T-helper 17 cell (primary cell): ENCODE data around the gene TFPI. TPM values are rescaled to one million over a fixed set of nuclear protein-coding genes. Genes with fewer than 3 reads are reported as not detected.

Experiments
- ATAC-seq: fragments of 150-1000 bp; cut with Tn5 transposase; 2 replicates; pipeline ENCODE4 v1.10.0; 2021; ENCODE audit warnings: mild to moderate bottlenecking, moderate library complexity
- DNase-seq, 3 donors: peaks; one replicate each; pipeline versions ENCODE4 v3.0.0 to v3.0.0-alpha.2; 2020 to 2021
- H3K9me3 ChIP-seq: one replicate; pipeline ENCODE4 v1.7.0; 2013; ENCODE audit warnings: low read length, mild to moderate bottlenecking; ENCODE audit not compliant: control insufficient read depth, poor library complexity, severe bottlenecking
- H3K27ac Mint-ChIP-seq: one replicate; pipeline ENCODE4 v1.8.0; 2022; ENCODE audit warnings: mild to moderate bottlenecking, moderate library complexity, mixed read lengths
- H3K27me3 Mint-ChIP-seq: one replicate; pipeline ENCODE4 v1.8.0; 2022; ENCODE audit warnings: mixed read lengths
- H3K36me3 Mint-ChIP-seq: one replicate; pipeline ENCODE4 v1.8.0; 2022; ENCODE audit warnings: low read depth, mixed read lengths
- H3K4me1 Mint-ChIP-seq: one replicate; pipeline ENCODE4 v1.8.0; 2022; ENCODE audit warnings: mild to moderate bottlenecking, mixed read lengths
- H3K4me3 Mint-ChIP-seq: one replicate; pipeline ENCODE4 v1.8.0; 2022; ENCODE audit warnings: mild to moderate bottlenecking, moderate library complexity, mixed read lengths
- total RNA-seq, 4 donors: library from RNA in 2 of 4; stranded (reverse) in 2 of 4; gene quantifications; one replicate each; pipeline ENCODE4 v1.2.3 and lab custom pipeline; 2022 to 2026

TFPI gene
- total RNA-seq, 2 donors from 2014 or later = 0.32 to 4.8 TPM

- Mint-ChIP-seq H3K27me3 (no peaks in the 10 kb centered on the region), H3K27ac (no peak overlapping the region), H3K36me3 (no peaks in the 10 kb centered on the region), H3K4me1 (no peaks in the 10 kb centered on the region), H3K4me3 (no peak overlapping the region)
- ATAC-seq (no peak), DNase-seq (no peak)
- H3K9me3 ChIP-seq = no peaks in the 10 kb centered on the region
These were observed 111.9 kb downstream of the TFPI start for GRCh38 chr2:187442378-187442777.

GRCh38 chr2:187440101-187440675 is 114.0 kb downstream of the TFPI start:
- ATAC-seq = no peak
- Mint-ChIP-seq H3K27me3 (no peaks in the 10 kb centered on the region), H3K27ac (no peak overlapping the region), H3K36me3 (no peaks in the 10 kb centered on the region), H3K4me1 (no peaks in the 10 kb centered on the region), H3K4me3 (no peak overlapping the region)
- no peak for DNase-seq
- no peaks in the 10 kb centered on the region for H3K9me3 ChIP-seq

- H3K27me3 Mint-ChIP-seq = no peaks in the 10 kb centered on the region
- no peak for DNase-seq
- no peak overlapping the region for H3K27ac Mint-ChIP-seq
- H3K36me3 Mint-ChIP-seq = no peaks in the 10 kb centered on the region
- no peaks in the 10 kb centered on the region for H3K4me1 Mint-ChIP-seq
- H3K4me3 Mint-ChIP-seq = no peak overlapping the region
- H3K9me3 ChIP-seq = no peaks in the 10 kb centered on the region
- no peak for ATAC-seq
These were observed 115.8 kb downstream of the TFPI start for GRCh38 chr2:187438455-187438854.

- Mint-ChIP-seq H3K27me3 (no peaks in the 10 kb centered on the region), H3K4me1 (no peaks in the 10 kb centered on the region), H3K27ac (no peak overlapping the region), H3K36me3 (no peaks in the 10 kb centered on the region), H3K4me3 (no peak overlapping the region)
- DNase-seq = no peak
- ATAC-seq = no peak
- no peaks in the 10 kb centered on the region for H3K9me3 ChIP-seq
These were observed 118.5 kb downstream of the TFPI start for GRCh38 chr2:187435756-187436155.

- DNase-seq (no peak), ATAC-seq (no peak)
- Mint-ChIP-seq H3K27ac (no peak overlapping the region), H3K27me3 (no peaks in the 10 kb centered on the region), H3K4me3 (no peak overlapping the region), H3K36me3 (no peaks in the 10 kb centered on the region), H3K4me1 (no peaks in the 10 kb centered on the region)
- H3K9me3 ChIP-seq = no peaks in the 10 kb centered on the region
These were observed 119.2 kb downstream of the TFPI start for GRCh38 chr2:187435078-187435477.

GRCh38 chr2:187434342-187434785 is 119.9 kb downstream of the TFPI start:
- H3K27ac Mint-ChIP-seq = no peak overlapping the region
- H3K36me3 Mint-ChIP-seq = no peaks in the 10 kb centered on the region
- no peaks in the 10 kb centered on the region for H3K4me1 Mint-ChIP-seq
- ATAC-seq (no peak), DNase-seq (no peak)
- H3K4me3 Mint-ChIP-seq = no peak overlapping the region
- no peaks in the 10 kb centered on the region for H3K27me3 Mint-ChIP-seq
- no peaks in the 10 kb centered on the region for H3K9me3 ChIP-seq

- Mint-ChIP-seq H3K4me3 (no peak overlapping the region), H3K27ac (no peak overlapping the region), H3K4me1 (no peaks in the 10 kb centered on the region), H3K36me3 (no peaks in the 10 kb centered on the region), H3K27me3 (no peaks in the 10 kb centered on the region)
- DNase-seq (no peak), ATAC-seq (no peak)
- no peaks in the 10 kb centered on the region for H3K9me3 ChIP-seq
These were observed 122.3 kb downstream of the TFPI start for GRCh38 chr2:187431911-187432310.

- no peaks in the 10 kb centered on the region for H3K9me3 ChIP-seq
- Mint-ChIP-seq H3K27me3 (no peaks in the 10 kb centered on the region), H3K27ac (no peak overlapping the region), H3K4me3 (no peak overlapping the region), H3K4me1 (no peaks in the 10 kb centered on the region), H3K36me3 (no peaks in the 10 kb centered on the region)
- no peak for ATAC-seq
- no peak for DNase-seq
These were observed 124.2 kb downstream of the TFPI start for GRCh38 chr2:187429989-187430388.

- no peak for DNase-seq
- no peak overlapping the region for H3K27ac Mint-ChIP-seq
- H3K4me3 Mint-ChIP-seq = no peak overlapping the region
- no peaks in the 10 kb centered on the region for H3K36me3 Mint-ChIP-seq
- no peaks in the 10 kb centered on the region for H3K4me1 Mint-ChIP-seq
- H3K9me3 ChIP-seq = no peaks in the 10 kb centered on the region
- no peaks in the 10 kb centered on the region for H3K27me3 Mint-ChIP-seq
- no peak for ATAC-seq
These were observed 130.1 kb downstream of the TFPI start for GRCh38 chr2:187424146-187424545.

GRCh38 chr2:187422282-187422681 is 132.0 kb downstream of the TFPI start:
- Mint-ChIP-seq H3K4me3 (no peak overlapping the region), H3K4me1 (no peaks in the 10 kb centered on the region), H3K27ac (no peak overlapping the region), H3K36me3 (no peaks in the 10 kb centered on the region), H3K27me3 (no peaks in the 10 kb centered on the region)
- DNase-seq = no peak
- H3K9me3 ChIP-seq = no peaks in the 10 kb centered on the region
- no peak for ATAC-seq

GRCh38 chr2:187421519-187421918 is 132.7 kb downstream of the TFPI start:
- Mint-ChIP-seq H3K4me3 (no peak overlapping the region), H3K27ac (no peak overlapping the region), H3K36me3 (no peaks in the 10 kb centered on the region), H3K27me3 (no peaks in the 10 kb centered on the region), H3K4me1 (no peaks in the 10 kb centered on the region)
- H3K9me3 ChIP-seq = no peaks in the 10 kb centered on the region
- DNase-seq (no peak), ATAC-seq (no peak)

GRCh38 chr2:187419808-187420207 is 134.4 kb downstream of the TFPI start:
- no peaks in the 10 kb centered on the region for H3K4me1 Mint-ChIP-seq
- no peak for DNase-seq
- no peak overlapping the region for H3K4me3 Mint-ChIP-seq
- H3K9me3 ChIP-seq = no peaks in the 10 kb centered on the region
- ATAC-seq = no peak
- H3K27ac Mint-ChIP-seq = no peak overlapping the region
- H3K27me3 Mint-ChIP-seq = no peaks in the 10 kb centered on the region
- H3K36me3 Mint-ChIP-seq = no peaks in the 10 kb centered on the region

- DNase-seq (no peak), ATAC-seq (no peak)
- no peak overlapping the region for H3K4me3 Mint-ChIP-seq
- H3K27ac Mint-ChIP-seq = no peak overlapping the region
- H3K9me3 ChIP-seq = no peaks in the 10 kb centered on the region
- H3K36me3 Mint-ChIP-seq = no peaks in the 10 kb centered on the region
- H3K4me1 Mint-ChIP-seq = no peaks in the 10 kb centered on the region
- H3K27me3 Mint-ChIP-seq = no peaks in the 10 kb centered on the region
These were observed 138.8 kb downstream of the TFPI start for GRCh38 chr2:187415449-187415848.
